Keratinocyte (primary cell): ENCODE measurements around the gene RNF13. TPM values are rescaled to one million over a fixed set of nuclear protein-coding genes. Genes with fewer than 3 reads are reported as not detected.

ENCODE experiments used
- DNase-seq: peaks from one replicate; pipeline ENCODE4 v3.0.0-alpha.2; 2011; ENCODE audit warnings: low read depth, missing footprints, low spot score
- FAIRE-seq: peaks from 2 replicates; lab custom pipeline; 2011; peaks lifted over from hg19 to GRCh38; lab: Jason Lieb, UNC
- H2AFZ ChIP-seq: 2 replicates; pipeline ENCODE4 v1.6.0; 2012; ENCODE audit warnings: low read length, control low read depth, inconsistent platforms; ENCODE audit not compliant: control insufficient read depth
- H3K27ac ChIP-seq: 2 replicates; pipeline ENCODE4 v1.5.1; 2011; ENCODE audit warnings: low read length; ENCODE audit not compliant: control insufficient read depth, insufficient read depth
- H3K27me3 ChIP-seq: 3 replicates; pipeline ENCODE4 v1.6.0; 2011; ENCODE audit warnings: low read length; ENCODE audit not compliant: control insufficient read depth, insufficient read depth; ENCODE audit errors: extremely low read depth
- H3K36me3 ChIP-seq, 2 experiments: 2 replicates in 1 of 2; 3 replicates in 1 of 2; pipeline ENCODE4 v1.5.1; 2011; ENCODE audit warnings: low read length in 2 of 2, mild to moderate bottlenecking in 1 of 2; ENCODE audit not compliant: control insufficient read depth in 2 of 2, insufficient read depth in 2 of 2; ENCODE audit errors: extremely low read depth in 1 of 2
- H3K4me1 ChIP-seq: 3 replicates; pipeline ENCODE4 v1.5.1; 2011; ENCODE audit warnings: low read length; ENCODE audit not compliant: control insufficient read depth, insufficient read depth; ENCODE audit errors: extremely low read depth
- H3K4me2 ChIP-seq: 3 replicates; pipeline ENCODE4 v1.6.0; 2011; ENCODE audit warnings: low read depth, low read length; ENCODE audit not compliant: control insufficient read depth, insufficient read depth; ENCODE audit errors: extremely low read depth
- H3K4me3 ChIP-seq, 3 experiments: fragments of 200-600 bp in 1 of 3; sonication (generic) in 1 of 3; 2 replicates in 2 of 3; 3 replicates in 1 of 3; pipeline ENCODE4 v1.5.1; 2011 to 2016; ENCODE audit warnings: low read length in 3 of 3, mild to moderate bottlenecking in 3 of 3, control low read depth in 2 of 3, inconsistent platforms in 1 of 3, low read depth in 1 of 3, mixed read lengths in 1 of 3, mixed run types in 1 of 3, moderate library complexity in 1 of 3; ENCODE audit not compliant: control insufficient read depth in 2 of 3, insufficient read depth in 2 of 3; ENCODE audit errors: extremely low read depth in 1 of 3
- H3K79me2 ChIP-seq: 2 replicates; pipeline ENCODE4 v1.6.0; 2012; ENCODE audit warnings: low read length; ENCODE audit not compliant: control insufficient read depth, insufficient read depth
- H3K9ac ChIP-seq: 3 replicates; pipeline ENCODE4 v1.6.0; 2011; ENCODE audit warnings: low read length; ENCODE audit not compliant: control insufficient read depth, insufficient read depth; ENCODE audit errors: extremely low read depth
- H3K9me1 ChIP-seq: 3 replicates; pipeline ENCODE4 v1.6.0; 2011; ENCODE audit warnings: low read length; ENCODE audit not compliant: control insufficient read depth, insufficient read depth; ENCODE audit errors: extremely low read depth
- H3K9me3 ChIP-seq: 2 replicates; pipeline ENCODE4 v1.5.1; 2012; ENCODE audit warnings: low read depth, low read length; ENCODE audit not compliant: control insufficient read depth
- H4K20me1 ChIP-seq: 3 replicates; pipeline ENCODE4 v1.6.0; 2011; ENCODE audit warnings: low read length; ENCODE audit not compliant: control insufficient read depth, insufficient read depth; ENCODE audit errors: extremely low read depth
- EZH2 ChIP-seq: IDR thresholded peaks from one replicate; pipeline ENCODE4 v1.6.1; 2012; ENCODE audit warnings: inconsistent platforms, mild to moderate bottlenecking, low read length, moderate library complexity
- dilution Hi-C: fragments of 300-500 bp; cut with MboI; formaldehyde crosslinking; loops from one replicate; pipeline ENCODE4 v1.7.0; 2020; ENCODE audit warnings: low sequenced_read_pairs; ENCODE audit not compliant: extremely low pct_ligation_motif_present
- polyA plus RNA-seq, 5 experiments: library from polyadenylated mRNA; depleted of rRNA in 3 of 5; stranded (reverse) in 3 of 5; stranded (forward) in 1 of 5; unstranded in 1 of 5; fragments of >200 nt; gene quantifications; 1 replicate in 1 of 5; 2 replicates in 3 of 5; 3 replicates in 1 of 5; pipeline versions ENCODE4 v1.2.1 to v1.2.3, GENCODE V29; 2011 to 2012; ENCODE audit warnings: missing spikeins in 2 of 5, low read depth in 1 of 5, low replicate concordance in 1 of 5
- TF ChIP-seq, protein P1 (sequence below), 3 experiments: IDR thresholded peaks in 1 of 3; conservative IDR thresholded peaks in 1 of 3; optimal IDR thresholded peaks in 1 of 3; 2 replicates in 2 of 3; 3 replicates in 1 of 3; pipeline versions ENCODE3 to v1.5.1; 2011; ENCODE audit warnings: low read length in 3 of 3, mild to moderate bottlenecking in 3 of 3, moderate library complexity in 2 of 3, control low read depth in 1 of 3, inconsistent platforms in 1 of 3; ENCODE audit not compliant: insufficient read depth in 2 of 3; ENCODE audit errors: extremely low read depth in 1 of 3

The RNF13 gene
- polyA plus RNA-seq, 1 donor (not counting 4 experiments of a cell fraction or from before 2014, with no cell fraction given) = 57.4 TPM

DNA sequence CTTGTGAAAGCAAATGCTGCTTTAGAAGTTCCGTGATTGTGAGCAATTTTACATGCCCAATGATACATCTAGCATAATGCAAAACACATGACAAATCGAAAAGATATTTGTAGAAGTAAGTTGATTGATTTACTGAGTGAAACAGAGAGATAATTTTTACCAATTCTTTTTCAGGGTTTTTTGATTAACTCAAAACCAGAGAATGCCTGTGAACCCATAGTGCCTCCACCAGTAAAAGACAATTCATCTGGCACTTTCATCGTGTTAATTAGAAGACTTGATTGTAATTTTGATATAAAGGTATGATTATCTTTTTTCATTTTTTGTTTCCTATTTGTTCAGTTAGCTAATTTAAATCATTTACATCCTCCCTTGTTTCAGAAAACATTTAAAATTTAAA is 58.8 kb downstream of the RNF13 start:
- H3K79me2 ChIP-seq = peaks cover 9% of the 10 kb centered on the region
- no peak for TF ChIP-seq EZH2
- TF ChIP-seq, protein P1, sequence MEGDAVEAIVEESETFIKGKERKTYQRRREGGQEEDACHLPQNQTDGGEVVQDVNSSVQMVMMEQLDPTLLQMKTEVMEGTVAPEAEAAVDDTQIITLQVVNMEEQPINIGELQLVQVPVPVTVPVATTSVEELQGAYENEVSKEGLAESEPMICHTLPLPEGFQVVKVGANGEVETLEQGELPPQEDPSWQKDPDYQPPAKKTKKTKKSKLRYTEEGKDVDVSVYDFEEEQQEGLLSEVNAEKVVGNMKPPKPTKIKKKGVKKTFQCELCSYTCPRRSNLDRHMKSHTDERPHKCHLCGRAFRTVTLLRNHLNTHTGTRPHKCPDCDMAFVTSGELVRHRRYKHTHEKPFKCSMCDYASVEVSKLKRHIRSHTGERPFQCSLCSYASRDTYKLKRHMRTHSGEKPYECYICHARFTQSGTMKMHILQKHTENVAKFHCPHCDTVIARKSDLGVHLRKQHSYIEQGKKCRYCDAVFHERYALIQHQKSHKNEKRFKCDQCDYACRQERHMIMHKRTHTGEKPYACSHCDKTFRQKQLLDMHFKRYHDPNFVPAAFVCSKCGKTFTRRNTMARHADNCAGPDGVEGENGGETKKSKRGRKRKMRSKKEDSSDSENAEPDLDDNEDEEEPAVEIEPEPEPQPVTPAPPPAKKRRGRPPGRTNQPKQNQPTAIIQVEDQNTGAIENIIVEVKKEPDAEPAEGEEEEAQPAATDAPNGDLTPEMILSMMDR (optimal IDR thresholded peaks at IDR 0.05 in 1 of 3, IDR thresholded peaks at IDR 0.05 in 1 of 3, conservative IDR thresholded peaks at IDR 0.05 in 1 of 3; ENCODE audit: extremely low read depth in 1 of 3, insufficient read depth in 2 of 3, low read length in 3 of 3) = no peak
- DNase-seq (no peak), FAIRE-seq (no peak)
- peaks cover 2 to 3% of the 10 kb centered on the region in 2 experiments for H3K36me3 ChIP-seq
- H3K27me3 ChIP-seq = no peaks in the 10 kb centered on the region
- H2AFZ ChIP-seq = no peak overlapping the region
- no peaks in the 10 kb centered on the region for H4K20me1 ChIP-seq
- H3K4me1 ChIP-seq = no peaks in the 10 kb centered on the region
- H3K27ac ChIP-seq = no peak overlapping the region
- H3K9me1 ChIP-seq = peaks cover 2% of the 10 kb centered on the region
- no peak overlapping the region for H3K4me2 ChIP-seq
- no peak overlapping the region for H3K9ac ChIP-seq
- no peak overlapping the region for H3K4me3 ChIP-seq
- dilution Hi-C loops = no loop called here
- H3K9me3 ChIP-seq = no peaks in the 10 kb centered on the region

DNA sequence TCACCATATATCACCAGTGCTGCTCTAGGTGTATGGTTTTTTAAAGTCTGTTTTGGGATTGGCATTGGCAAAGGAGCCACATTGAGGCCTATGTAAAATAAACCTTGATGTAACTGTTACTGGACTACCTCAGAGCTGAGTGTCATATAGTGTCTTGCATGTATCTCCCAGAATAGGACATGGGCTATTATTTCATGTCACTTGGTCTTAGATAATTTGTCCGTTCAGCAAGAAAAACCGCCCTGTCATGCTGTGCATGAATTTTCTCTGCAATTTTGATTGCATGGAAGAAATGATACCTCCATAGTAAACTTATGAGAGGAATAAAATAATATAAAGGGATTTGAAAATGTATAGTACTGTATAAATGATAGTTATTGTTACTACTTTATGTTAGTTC is 59.6 kb downstream of the RNF13 start:
- dilution Hi-C loops = no loop called here
- H3K4me3 ChIP-seq = no peak overlapping the region
- peaks cover 2 to 3% of the 10 kb centered on the region in 2 experiments for H3K36me3 ChIP-seq
- no peaks in the 10 kb centered on the region for H3K27me3 ChIP-seq
- DNase-seq = no peak
- peaks cover 9% of the 10 kb centered on the region for H3K79me2 ChIP-seq
- no peak overlapping the region for H3K27ac ChIP-seq
- no peak for FAIRE-seq
- H3K4me1 ChIP-seq = no peaks in the 10 kb centered on the region
- no peak overlapping the region for H3K9ac ChIP-seq
- H3K9me3 ChIP-seq = no peaks in the 10 kb centered on the region
- TF ChIP-seq, protein P1 (optimal IDR thresholded peaks at IDR 0.05 in 1 of 3, IDR thresholded peaks at IDR 0.05 in 1 of 3, conservative IDR thresholded peaks at IDR 0.05 in 1 of 3; ENCODE audit: extremely low read depth in 1 of 3, insufficient read depth in 2 of 3, low read length in 3 of 3) = no peak
- no peak for TF ChIP-seq EZH2
- no peaks in the 10 kb centered on the region for H4K20me1 ChIP-seq
- H2AFZ ChIP-seq = no peak overlapping the region
- no peak overlapping the region for H3K4me2 ChIP-seq
- peaks cover 2% of the 10 kb centered on the region for H3K9me1 ChIP-seq
